HepG2 (cell line): ENCODE results near the gene SLC16A3. TPM values are rescaled to one million over a fixed set of nuclear protein-coding genes. Genes with fewer than 3 reads are reported as not detected.

ENCODE experiments used
- ATF1 ChIP-seq: IDR thresholded peaks from 2 replicates; pipeline ENCODE4 v1.6.1; 2016; ENCODE audit warnings: mild to moderate bottlenecking, control low read depth
- CREB1 ChIP-seq, 2 experiments: fragments of 450-650 bp in 1 of 2; IDR thresholded peaks; 2 replicates each; pipeline ENCODE4 v1.6.1; 2016 to 2017; ENCODE audit warnings: control low read depth in 1 of 2, mild to moderate bottlenecking in 1 of 2, missing compliant biosample characterization in 1 of 2, missing genetic modification characterization in 1 of 2
- ERF ChIP-seq: IDR thresholded peaks from 2 replicates; pipeline ENCODE4 v1.6.1; 2018; ENCODE audit warnings: missing biosample characterization, missing genetic modification reagents
- FIP1L1 ChIP-seq: fragments of 200-400 bp; formaldehyde crosslinking; IDR thresholded peaks from 2 replicates; pipeline ENCODE4 v1.6.1; 2018; ENCODE audit warnings: low read depth, mild to moderate bottlenecking, low read length, moderate library complexity, borderline replicate concordance; ENCODE audit not compliant: insufficient read depth
- HDAC2 ChIP-seq: sonication (generic); formaldehyde crosslinking; IDR thresholded peaks from 2 replicates; pipeline ENCODE4 v1.4.0; 2020; ENCODE audit warnings: missing genetic modification reagents
- HOXD1 ChIP-seq: sonication (generic); formaldehyde crosslinking; IDR thresholded peaks from 2 replicates; pipeline ENCODE4 v1.5.0; 2020; ENCODE audit warnings: missing genetic modification reagents
- IRF2 ChIP-seq: IDR thresholded peaks from 2 replicates; pipeline ENCODE4 v1.6.1; 2018; ENCODE audit warnings: missing genetic modification reagents, missing compliant biosample characterization
- MLXIP ChIP-seq: sonication (generic); formaldehyde crosslinking; IDR thresholded peaks from 2 replicates; pipeline ENCODE4 v1.9.0; 2021; ENCODE audit warnings: missing genetic modification reagents, borderline replicate concordance
- NPAS2 ChIP-seq: sonication (generic); formaldehyde crosslinking; IDR thresholded peaks from 2 replicates; pipeline ENCODE4 v1.8.0; 2022; ENCODE audit warnings: mild to moderate bottlenecking, missing genetic modification reagents, borderline replicate concordance
- SKIL ChIP-seq: sonication (generic); formaldehyde crosslinking; IDR thresholded peaks from 2 replicates; pipeline ENCODE4 v1.8.0; 2022; ENCODE audit warnings: missing genetic modification reagents, mild to moderate bottlenecking, moderate library complexity, borderline replicate concordance
- SMAD9 ChIP-seq: sonication (generic); formaldehyde crosslinking; IDR thresholded peaks from 2 replicates; pipeline ENCODE4 v1.5.1; 2020; ENCODE audit warnings: mild to moderate bottlenecking, missing genetic modification reagents
- SNAPC5 ChIP-seq: sonication (generic); formaldehyde crosslinking; IDR thresholded peaks from 2 replicates; pipeline ENCODE4 v1.8.1; 2023; ENCODE audit warnings: mild to moderate bottlenecking, missing genetic modification reagents, borderline replicate concordance
- TBX2 ChIP-seq: sonication (generic); formaldehyde crosslinking; IDR thresholded peaks from 2 replicates; pipeline ENCODE4 v1.5.0; 2020; ENCODE audit warnings: missing genetic modification reagents, mild to moderate bottlenecking, borderline replicate concordance
- ZMYM3 ChIP-seq: sonication (generic); formaldehyde crosslinking; IDR thresholded peaks from 2 replicates; pipeline ENCODE4 v1.5.1; 2020; ENCODE audit warnings: mild to moderate bottlenecking, missing genetic modification reagents
- ZNF101 ChIP-seq: sonication (generic); formaldehyde crosslinking; IDR thresholded peaks from 2 replicates; pipeline ENCODE4 v1.4.0; 2020; ENCODE audit warnings: mild to moderate bottlenecking, low read depth, missing genetic modification reagents, borderline replicate concordance
- ZNF20 ChIP-seq: sonication (generic); formaldehyde crosslinking; IDR thresholded peaks from 2 replicates; pipeline ENCODE4 v1.4.0; 2020; ENCODE audit warnings: mild to moderate bottlenecking, moderate library complexity, missing genetic modification reagents
- ZNF292 ChIP-seq: sonication (generic); formaldehyde crosslinking; IDR thresholded peaks from 2 replicates; pipeline ENCODE4 v1.8.1; 2022; ENCODE audit warnings: mild to moderate bottlenecking, low read depth, missing genetic modification reagents, borderline replicate concordance
- ZNF703 ChIP-seq: sonication (generic); formaldehyde crosslinking; IDR thresholded peaks from 2 replicates; pipeline ENCODE4 v1.5.1; 2020; ENCODE audit warnings: missing genetic modification reagents, mild to moderate bottlenecking, moderate library complexity, borderline replicate concordance
- ZNF770 ChIP-seq: sonication (generic); formaldehyde crosslinking; IDR thresholded peaks from 2 replicates; pipeline ENCODE4 v1.5.0; 2020; ENCODE audit warnings: mild to moderate bottlenecking, missing genetic modification reagents
- polyA plus RNA-seq, 8 experiments: library from polyadenylated mRNA; depleted of rRNA in 3 of 8; stranded (reverse) in 7 of 8; unstranded in 1 of 8; fragments of >200 nt; fragmentation: Illumina TruSeq in 4 of 8; extraction: Trizol in 4 of 8; gene quantifications; 2 replicates each; pipeline versions ENCODE4 v1.2.1 to v1.2.3, GENCODE V29; 2011 to 2016; ENCODE audit warnings: low read depth in 4 of 8, missing spikeins in 1 of 8, mixed read lengths in 1 of 8; ENCODE audit not compliant: insufficient read depth in 1 of 8
- total RNA-seq, 5 experiments: library from RNA; depleted of rRNA; stranded (reverse); fragments of >200 nt; fragmentation: Illumina TruSeq; extraction: Trizol; gene quantifications; 2 replicates each; pipeline ENCODE4 v1.2.3, GENCODE V29; 2016; ENCODE audit warnings: low read depth in 1 of 5

SLC16A3 gene
- total and polyA plus RNA-seq, 2 of the 13 experiments (the other 11 are each of a cell fraction or from before 2014, with no cell fraction given) = 242 to 349 TPM

GRCh38 chr17:82230609-82231311 lies 1.9 kb downstream of the SLC16A3 start (continued):
- no peak for TF ChIP-seq NPAS2 (CRISPR knock-in tag)
- no peak for TF ChIP-seq ATF1 (CRISPR knock-in tag)
- TF ChIP-seq ERF (CRISPR knock-in tag) = peak; percentile 94
- peak; percentile 89 for TF ChIP-seq SKIL (CRISPR knock-in tag)
- TF ChIP-seq FIP1L1 = peak; percentile 78
- peak; percentile 45; the same call in 1 of the 2 replicates for TF ChIP-seq ZMYM3 (CRISPR knock-in tag)
- TF ChIP-seq ZNF703 (CRISPR knock-in tag) = peak; percentile 82; the same call in 1 of the 2 replicates
- peak; percentile 96 for TF ChIP-seq TBX2 (CRISPR knock-in tag)
- peak; percentile 63; the same call in 1 of the 2 replicates for TF ChIP-seq ZNF101 (CRISPR knock-in tag)
- peak; percentile 93 for TF ChIP-seq ZNF20 (CRISPR knock-in tag)
- TF ChIP-seq HDAC2 = peak; percentile 93
- peak; percentile 66 for TF ChIP-seq ZNF770
- TF ChIP-seq CREB1 (IDR thresholded peaks at IDR 0.05) = no peak
- TF ChIP-seq CREB1 (CRISPR knock-in tag; IDR thresholded peaks at IDR 0.05) = no peak
- peak; percentile 94 for TF ChIP-seq SNAPC5 (CRISPR knock-in tag)
- peak; percentile 89; the same call in 1 of the 2 replicates for TF ChIP-seq MLXIP (CRISPR knock-in tag)
- no peak for TF ChIP-seq ZNF292 (CRISPR knock-in tag)
- TF ChIP-seq SMAD9 (CRISPR knock-in tag) = peak; percentile 89; the same call in 1 of the 2 replicates
- peak; percentile 89; the same call in 1 of the 2 replicates for TF ChIP-seq IRF2 (CRISPR knock-in tag)
- TF ChIP-seq HOXD1 (CRISPR knock-in tag) = peak; percentile 93
